ENCODE data around the gene BSCL2.
"Not testable (repeated sequence)": the region's sequence is repeated elsewhere in the genome, so short reads cannot be mapped to it uniquely, and the experiment has no call there.

Gene BSCL2

DNA sequence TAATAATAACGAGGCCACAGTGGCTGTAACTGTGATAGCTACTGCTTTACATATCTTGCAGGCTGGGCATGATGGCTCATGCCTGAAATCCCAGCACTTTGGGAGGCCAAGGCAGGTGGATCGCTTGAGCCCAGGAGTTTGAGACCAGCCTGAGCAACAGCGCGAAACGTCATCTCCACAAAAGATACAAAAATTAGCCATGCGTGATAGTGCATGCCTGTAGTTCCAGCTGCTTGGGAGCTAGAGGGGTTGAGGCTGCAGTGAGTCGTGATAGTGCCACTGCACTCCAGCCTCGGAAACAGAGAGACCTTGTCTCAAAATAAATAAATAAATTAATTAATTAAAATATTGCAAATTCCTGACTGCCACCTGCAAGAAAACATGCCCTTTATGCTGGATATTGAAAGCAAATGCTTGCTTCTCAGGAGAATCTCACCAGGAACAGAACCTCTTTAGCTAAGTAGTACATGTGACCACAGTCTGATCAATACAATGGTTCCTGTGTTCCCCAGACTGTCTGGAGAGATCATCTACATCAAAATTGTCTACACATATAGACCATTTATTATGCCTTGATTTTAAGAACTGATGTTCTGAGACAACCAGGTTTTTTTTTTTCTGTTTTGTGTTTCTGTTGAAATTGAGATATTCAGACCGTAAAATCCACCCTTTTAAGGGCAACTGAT is 40.4 kb upstream of the BSCL2 start:
- TF ChIP-seq, protein P1, sequence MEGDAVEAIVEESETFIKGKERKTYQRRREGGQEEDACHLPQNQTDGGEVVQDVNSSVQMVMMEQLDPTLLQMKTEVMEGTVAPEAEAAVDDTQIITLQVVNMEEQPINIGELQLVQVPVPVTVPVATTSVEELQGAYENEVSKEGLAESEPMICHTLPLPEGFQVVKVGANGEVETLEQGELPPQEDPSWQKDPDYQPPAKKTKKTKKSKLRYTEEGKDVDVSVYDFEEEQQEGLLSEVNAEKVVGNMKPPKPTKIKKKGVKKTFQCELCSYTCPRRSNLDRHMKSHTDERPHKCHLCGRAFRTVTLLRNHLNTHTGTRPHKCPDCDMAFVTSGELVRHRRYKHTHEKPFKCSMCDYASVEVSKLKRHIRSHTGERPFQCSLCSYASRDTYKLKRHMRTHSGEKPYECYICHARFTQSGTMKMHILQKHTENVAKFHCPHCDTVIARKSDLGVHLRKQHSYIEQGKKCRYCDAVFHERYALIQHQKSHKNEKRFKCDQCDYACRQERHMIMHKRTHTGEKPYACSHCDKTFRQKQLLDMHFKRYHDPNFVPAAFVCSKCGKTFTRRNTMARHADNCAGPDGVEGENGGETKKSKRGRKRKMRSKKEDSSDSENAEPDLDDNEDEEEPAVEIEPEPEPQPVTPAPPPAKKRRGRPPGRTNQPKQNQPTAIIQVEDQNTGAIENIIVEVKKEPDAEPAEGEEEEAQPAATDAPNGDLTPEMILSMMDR (IDR thresholded peaks at IDR 0.05; ENCODE audit: insufficient read depth, low read length, missing control alignments), result no peak
- ChIA-PET CTCF (no interaction called here), POLR2A (no interaction called here)
- DNase-seq (ENCODE audit: low read depth, low spot score), result no peak
- H3K4me3 ChIP-seq (ENCODE audit: low read depth, low read length), result no peak overlapping the region

DNA sequence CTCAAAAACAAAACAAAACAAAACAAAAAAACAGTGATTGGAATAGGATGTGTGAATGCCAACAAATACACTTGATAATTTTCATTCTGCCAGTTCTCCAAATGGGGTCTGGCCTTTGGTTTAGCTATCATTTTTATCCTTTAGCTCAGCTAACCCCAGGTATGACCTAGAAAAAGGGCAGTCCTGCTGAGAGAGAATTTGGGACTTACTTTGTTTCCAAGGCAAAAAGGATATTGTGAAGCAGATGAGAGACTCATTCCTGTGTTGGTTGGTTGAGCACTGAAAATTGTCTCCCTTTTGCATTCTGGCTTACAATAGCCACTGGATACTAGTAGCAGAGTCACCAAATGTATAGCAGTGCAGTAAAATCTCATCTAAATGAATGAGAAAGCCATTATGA is 30.0 kb upstream of the BSCL2 start:
- POLR2A ChIA-PET, result interaction anchor here (1.9 kb wide), 1 partner anchor 16 kb away, joined by 4 read pairs; the partner anchor contains the start of gene ZBTB3

DNA sequence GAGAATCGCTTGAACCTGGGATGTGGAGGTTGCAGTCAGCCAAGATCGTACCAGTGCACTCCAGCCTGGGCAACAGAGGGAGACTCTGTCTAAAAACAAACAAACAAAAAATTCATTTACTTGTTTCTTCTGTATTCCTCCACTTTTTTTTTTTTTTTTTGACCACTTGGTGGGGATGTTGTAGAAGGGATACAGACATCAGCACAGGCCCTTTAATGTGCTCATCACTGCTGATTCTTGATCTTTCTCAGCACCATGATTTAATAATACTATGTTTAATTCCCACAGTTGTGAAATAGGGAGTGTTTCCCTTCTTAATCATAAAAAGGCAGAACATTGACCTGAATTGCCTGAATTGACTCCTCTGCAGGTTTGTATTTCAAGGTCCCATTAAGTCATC is 25.6 kb upstream of the BSCL2 start:
- TF ChIP-seq, protein P1 (IDR thresholded peaks at IDR 0.05; ENCODE audit: insufficient read depth, low read length, missing control alignments), result no peak
- POLR2A ChIA-PET, result no interaction called here
- H3K4me3 ChIP-seq (ENCODE audit: low read depth, low read length), result no peak overlapping the region
- CTCF ChIA-PET, result interaction anchor here (0.7 to 2.0 kb wide), 2 partner anchors 21 to 130 kb away, joined by 4 to 5 read pairs; no protein-coding TSS in a partner anchor
- no peak for DNase-seq (ENCODE audit: low read depth, low spot score)

More for the DNA sequence above, 30.0 kb upstream of the BSCL2 start:
- CTCF ChIA-PET, result interaction anchor here (1.0 to 2.8 kb wide), 2 partner anchors 10 to 49 kb away, joined by 3 to 12 read pairs; partner anchors contain the start of gene HNRNPUL2
- DNase-seq (ENCODE audit: low read depth, low spot score), result no peak
- TF ChIP-seq, protein P1 (IDR thresholded peaks at IDR 0.05; ENCODE audit: insufficient read depth, low read length, missing control alignments), result no peak
- no peak overlapping the region for H3K4me3 ChIP-seq (ENCODE audit: low read depth, low read length)

DNA sequence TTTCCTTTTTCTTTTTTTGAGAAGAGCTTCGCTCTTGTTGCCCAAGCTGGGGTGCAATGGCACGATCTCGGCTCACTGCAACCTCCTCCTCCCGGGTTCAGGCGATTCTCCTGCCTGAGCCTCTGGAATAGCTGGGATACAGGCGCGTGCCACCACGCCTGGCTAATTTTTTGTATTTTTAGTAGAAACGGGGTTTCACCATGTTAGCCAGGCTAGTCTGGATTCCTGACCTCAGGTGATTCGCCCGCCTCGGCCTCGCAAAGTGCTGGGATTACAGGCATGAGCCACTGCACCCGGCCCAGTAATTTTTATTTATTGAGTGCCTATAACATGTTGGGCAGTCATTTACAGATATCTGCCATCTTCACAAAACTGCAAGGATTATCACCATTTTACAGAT is 22.9 kb upstream of the BSCL2 start:
- POLR2A ChIA-PET, result interaction anchor here (0.9 to 1.0 kb wide), 2 partner anchors 20 to 25 kb away, joined by 3 read pairs; no protein-coding TSS in a partner anchor
- DNase-seq (ENCODE audit: low read depth, low spot score), result not testable (repeated sequence)
- CTCF ChIA-PET, result interaction anchor here (0.5 to 4.0 kb wide), 4 partner anchors 15 to 57 kb away, joined by 3 to 17 read pairs (median 4); partner anchors contain the start of gene TMEM179B
- H3K4me3 ChIP-seq (ENCODE audit: low read depth, low read length), result peak overlapping the region; percentile 96

DNA sequence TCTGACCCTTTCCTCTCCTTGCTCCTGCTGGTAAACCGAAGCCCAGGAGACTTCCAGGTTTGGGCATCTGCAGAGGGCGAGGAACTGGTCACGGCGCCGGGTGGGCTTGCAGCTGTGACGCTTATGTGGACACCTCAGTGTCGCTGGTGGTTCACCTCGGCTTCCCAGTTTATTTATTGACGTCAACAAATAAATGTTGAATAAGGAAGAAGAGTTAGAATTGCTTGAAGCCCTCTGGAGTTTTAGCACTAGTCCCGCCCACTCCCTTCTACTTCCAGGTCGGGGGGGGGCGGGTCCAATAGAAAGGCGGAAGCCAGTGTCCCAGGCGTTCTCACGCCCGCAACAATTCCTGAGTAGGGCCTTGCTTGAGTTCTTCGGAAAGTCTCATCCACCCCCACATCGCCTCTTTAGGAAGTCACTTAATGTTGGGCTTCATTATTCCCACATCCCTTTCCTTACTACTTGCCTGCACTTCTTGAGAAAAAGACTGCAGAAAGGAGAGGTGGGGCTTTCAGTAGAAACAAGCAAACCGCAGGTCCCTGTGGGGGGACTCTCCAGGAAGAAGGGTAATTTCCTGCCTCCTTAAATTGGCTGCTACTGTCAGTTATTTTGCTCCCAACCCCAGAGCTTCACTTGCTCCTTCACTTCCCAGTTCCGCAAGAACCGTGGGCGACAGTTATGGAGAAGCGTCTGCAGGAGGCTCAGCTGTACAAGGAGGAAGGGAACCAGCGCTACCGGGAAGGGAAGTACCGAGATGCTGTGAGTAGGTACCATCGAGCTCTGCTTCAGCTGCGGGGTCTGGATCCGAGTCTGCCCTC is 21.2 kb upstream of the BSCL2 start, which contains the start of gene TTC9C:
Gene TTC9C (plus strand): TSS at position 316 of the 818 bp plus-strand sequence. CDS start 363 bp downstream, at position 679.
- TF ChIP-seq, protein P1 (IDR thresholded peaks at IDR 0.05; ENCODE audit: insufficient read depth, low read length, missing control alignments), result no peak
- ChIA-PET CTCF (interaction anchor here (1.7 to 4.0 kb wide), 2 partner anchors 59 to 337 kb away, joined by 6 to 17 read pairs; partner anchors contain the start of gene TMEM179B), POLR2A (interaction anchor here (0.9 to 2.3 kb wide), 9 partner anchors 11 to 127 kb away, joined by 3 to 24 read pairs (median 7); partner anchors contain the start of genes C11orf98, CSKMT, GNG3 and TMEM179B)
- peak; percentile 41 for DNase-seq (ENCODE audit: low read depth, low spot score)
- H3K4me3 ChIP-seq (ENCODE audit: low read depth, low read length), result peak within 1 kb of the TSS; percentile 96

DNA sequence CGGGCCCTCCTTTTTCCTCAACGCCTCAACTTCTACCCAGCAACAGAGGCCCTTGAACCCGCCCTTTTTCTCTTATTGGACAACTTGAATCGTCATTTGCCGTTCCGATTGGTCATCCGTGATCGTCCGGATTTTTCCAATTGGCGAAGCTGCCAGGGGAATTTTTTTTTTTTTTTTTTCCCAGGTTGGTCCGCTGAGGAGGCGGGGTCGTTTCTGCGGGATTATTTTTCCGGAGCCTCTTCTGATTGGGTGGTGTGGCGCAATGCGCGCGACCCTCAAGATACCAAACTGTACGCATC is 20.6 kb upstream of the BSCL2 start:
- ChIA-PET CTCF (interaction anchor here (1.0 to 1.7 kb wide), 3 partner anchors 9 to 336 kb away, joined by 3 to 6 read pairs (median 3); no protein-coding TSS in a partner anchor), POLR2A (interaction anchor here (0.5 to 2.5 kb wide), 17 partner anchors 11 to 1009 kb away, joined by 3 to 24 read pairs (median 4); partner anchors contain the start of genes C11orf98, CSKMT, GNG3 and LRRN4CL)
- TF ChIP-seq, protein P1 (IDR thresholded peaks at IDR 0.05; ENCODE audit: insufficient read depth, low read length, missing control alignments), result no peak
- DNase-seq (ENCODE audit: low read depth, low spot score), result peak; percentile 84
- peak overlapping the region; percentile 96 for H3K4me3 ChIP-seq (ENCODE audit: low read depth, low read length)

Data from AG04449 (cell line).